ENCODE data around the gene SPTBN1. TPM values are rescaled to one million over a fixed set of nuclear protein-coding genes. Genes with fewer than 3 reads are reported as not detected.
A peak's percentile ranks its signal among the peaks of the same experiment; 100 is the strongest.

The SPTBN1 gene
- polyA plus RNA-seq, 4 donors = 27.1 to 195 (median 51.1) TPM

DNA sequence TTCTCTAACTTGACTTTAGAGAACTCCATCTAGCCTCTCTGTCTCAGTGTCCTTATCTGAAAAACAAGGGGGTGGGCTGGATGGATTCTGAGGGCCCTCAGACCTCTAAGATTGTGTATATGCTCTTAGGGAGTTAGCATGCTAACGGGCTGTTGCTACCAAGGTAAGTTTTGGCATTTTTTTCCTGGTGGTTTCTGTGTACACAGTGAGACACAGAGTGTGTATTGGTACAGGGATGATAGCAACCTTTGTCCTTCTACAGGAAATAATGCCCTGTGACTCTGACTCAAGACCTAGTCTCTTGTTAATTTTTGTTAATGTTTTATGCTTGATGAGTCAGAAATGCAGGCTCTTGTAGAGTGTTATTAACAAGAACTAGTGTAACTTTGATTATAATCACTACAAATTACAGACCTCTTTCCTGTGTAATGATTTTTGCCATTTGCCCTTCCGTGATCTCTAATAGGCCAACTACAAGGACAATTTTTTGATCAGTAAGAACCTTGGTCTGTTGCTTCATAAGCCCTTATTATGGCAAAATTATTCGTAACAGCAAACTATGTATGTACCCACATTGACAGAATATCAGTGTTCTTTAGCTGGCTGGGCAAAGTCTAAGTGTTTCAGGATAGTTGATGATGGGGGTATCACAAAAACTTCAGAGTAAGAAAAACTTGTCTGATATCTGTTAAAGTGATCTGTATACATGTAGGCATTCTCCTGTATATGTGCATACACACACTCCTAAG, 89.7 kb downstream of the SPTBN1 start:
- 14 to 57% (median 35%) methylated on average over 3 of the region's 3 CpGs for WGBS, 3 donors
- peak overlapping the region; percentile 63 to 94 (median 90) for H3K27ac ChIP-seq (ENCODE audit: low read depth in 1 of 3, low read length in 2 of 3)
- peak; percentile 93 to 95 for DNase-seq
- no peaks in the 10 kb centered on the region for H3K36me3 ChIP-seq (ENCODE audit: control insufficient read depth in 3 of 3, insufficient read depth in 2 of 3, low read depth in 1 of 3, low read length in 3 of 3)
- no peaks in the 10 kb centered on the region for H3K27me3 ChIP-seq (ENCODE audit: control insufficient read depth in 3 of 3, insufficient read depth in 3 of 3, low read length in 3 of 3)
- H3K9me3 ChIP-seq (ENCODE audit: control insufficient read depth in 2 of 2, insufficient read depth in 1 of 2, low read depth in 1 of 2, low read length in 1 of 2) = no peaks in the 10 kb centered on the region
- H3K4me1 ChIP-seq (ENCODE audit: control insufficient read depth in 3 of 3, insufficient read depth in 2 of 3, low read depth in 1 of 3, low read length in 2 of 3) = peaks cover 14 to 50% (median 16%) of the 10 kb centered on the region in 3 donors
- FAIRE-seq = no peak
- no peak overlapping the region for H3K4me3 ChIP-seq (ENCODE audit: low read depth in 1 of 3, low read length in 3 of 3)

DNA sequence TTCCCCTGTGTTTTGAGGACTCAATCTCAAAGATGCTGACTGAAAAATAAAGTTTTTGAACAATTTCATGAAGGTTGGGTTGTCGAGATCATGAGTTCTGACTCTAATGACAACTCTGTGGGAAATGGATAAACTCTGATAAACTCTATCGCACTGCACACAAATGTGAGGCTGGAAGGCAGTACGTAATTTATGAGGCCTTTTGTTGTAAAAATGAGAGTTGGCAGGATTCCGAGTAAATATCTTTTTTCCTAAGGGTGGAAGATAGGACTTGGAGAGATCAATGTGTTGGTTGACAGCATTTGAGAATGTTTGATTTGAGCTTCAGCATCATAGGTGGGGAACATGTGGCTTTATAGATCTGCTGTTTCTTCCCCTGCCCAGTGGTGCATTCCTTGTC, 90.4 kb downstream of the SPTBN1 start:
- WGBS, 3 donors = 19 to 45% (median 42%) methylated on average over 4 of the region's 4 CpGs
- Histone ChIP-seq H3K36me3 (ENCODE audit: control insufficient read depth in 3 of 3, insufficient read depth in 2 of 3, low read depth in 1 of 3, low read length in 3 of 3) (no peaks in the 10 kb centered on the region), H3K9me3 (ENCODE audit: control insufficient read depth in 2 of 2, insufficient read depth in 1 of 2, low read depth in 1 of 2, low read length in 1 of 2) (no peaks in the 10 kb centered on the region), H3K27ac (ENCODE audit: low read depth in 1 of 3, low read length in 2 of 3) (peak overlapping the region; percentile 55 to 78 (median 64)), H3K4me1 (ENCODE audit: control insufficient read depth in 3 of 3, insufficient read depth in 2 of 3, low read depth in 1 of 3, low read length in 2 of 3) (peaks cover 18 to 55% (median 18%) of the 10 kb centered on the region in 3 donors), H3K27me3 (ENCODE audit: control insufficient read depth in 3 of 3, insufficient read depth in 3 of 3, low read length in 3 of 3) (no peaks in the 10 kb centered on the region), H3K4me3 (ENCODE audit: low read depth in 1 of 3, low read length in 3 of 3) (no peak overlapping the region)
- no peak for FAIRE-seq
- peak in 1 of 2 donors; percentile 87 for DNase-seq

DNA sequence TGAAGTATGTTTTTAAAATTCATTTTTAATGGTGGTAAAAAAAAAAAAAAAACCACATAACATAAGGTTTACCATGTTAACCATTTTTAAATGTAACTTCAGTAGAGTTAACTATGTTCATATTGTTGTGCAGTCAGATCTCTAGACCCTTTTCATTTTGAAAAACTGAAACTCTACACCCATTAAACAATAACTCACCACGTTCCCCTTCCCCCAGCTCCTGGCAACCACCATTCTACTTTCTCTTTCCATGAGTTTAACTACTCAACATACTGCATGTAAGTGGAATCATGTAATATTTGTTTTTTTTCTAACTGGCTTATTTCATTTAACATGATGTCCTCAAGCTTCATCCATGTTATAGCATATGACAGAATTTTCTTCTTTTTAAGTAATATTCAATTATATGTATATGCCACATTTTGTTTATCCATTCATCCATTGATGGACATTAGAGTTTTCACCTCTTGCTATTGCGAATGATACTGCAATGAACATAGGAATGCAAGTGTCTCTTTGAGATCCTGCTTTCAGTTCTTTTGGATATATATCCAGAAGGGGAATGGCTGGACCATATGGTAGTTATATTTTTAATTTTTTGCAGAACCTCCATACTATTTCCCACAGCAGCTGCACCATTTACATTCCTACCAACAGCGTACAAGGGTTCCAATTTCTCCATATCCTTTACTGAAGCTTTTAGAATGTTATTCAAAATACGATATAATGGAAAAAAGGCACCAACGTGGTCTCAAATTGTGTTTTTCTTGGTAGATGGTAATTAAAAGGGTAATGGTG, 91.0 kb downstream of the SPTBN1 start:
- Histone ChIP-seq H3K4me3 (ENCODE audit: low read depth in 1 of 3, low read length in 3 of 3) (no peak overlapping the region), H3K27me3 (ENCODE audit: control insufficient read depth in 3 of 3, insufficient read depth in 3 of 3, low read length in 3 of 3) (no peaks in the 10 kb centered on the region), H3K4me1 (ENCODE audit: control insufficient read depth in 3 of 3, insufficient read depth in 2 of 3, low read depth in 1 of 3, low read length in 2 of 3) (peaks cover 18 to 62% (median 18%) of the 10 kb centered on the region in 3 donors), H3K9me3 (ENCODE audit: control insufficient read depth in 2 of 2, insufficient read depth in 1 of 2, low read depth in 1 of 2, low read length in 1 of 2) (no peaks in the 10 kb centered on the region), H3K36me3 (ENCODE audit: control insufficient read depth in 3 of 3, insufficient read depth in 2 of 3, low read depth in 1 of 3, low read length in 3 of 3) (no peaks in the 10 kb centered on the region), H3K27ac (ENCODE audit: low read depth in 1 of 3, low read length in 2 of 3) (peak overlapping the region in 1 of 3 donors; percentile 78)
- DNase-seq = peak in 1 of 2 donors; percentile 56
- 66 to 79% (median 74%) methylated on average over 5 of the region's 5 CpGs for WGBS, 3 donors
- no peak for FAIRE-seq

DNA sequence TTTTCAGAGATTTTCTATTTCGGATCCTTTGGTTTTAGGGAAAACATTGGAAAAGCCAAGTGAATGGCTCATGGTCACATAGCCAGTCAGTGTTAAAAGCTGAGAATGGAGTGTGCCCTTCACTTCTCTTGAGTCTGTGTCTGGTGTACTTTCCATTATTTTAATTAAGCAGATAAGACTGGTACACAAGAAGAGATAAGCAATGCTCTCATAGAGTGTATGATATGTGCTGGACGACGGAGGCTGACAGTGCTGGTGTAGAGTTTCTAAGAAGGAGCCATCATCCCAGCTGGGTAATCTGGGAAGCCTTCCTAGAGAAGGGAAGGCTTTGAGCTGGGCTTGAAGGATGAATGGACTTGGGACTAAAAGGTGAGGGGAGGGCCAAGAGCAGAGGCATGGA, 93.3 kb downstream of the SPTBN1 start:
- no peaks in the 10 kb centered on the region for H3K9me3 ChIP-seq (ENCODE audit: control insufficient read depth in 2 of 2, insufficient read depth in 1 of 2, low read depth in 1 of 2, low read length in 1 of 2)
- 41 to 75% (median 70%) methylated on average over 3 of the region's 3 CpGs for WGBS, 3 donors
- no peaks in the 10 kb centered on the region for H3K27me3 ChIP-seq (ENCODE audit: control insufficient read depth in 3 of 3, insufficient read depth in 3 of 3, low read length in 3 of 3)
- H3K4me1 ChIP-seq (ENCODE audit: control insufficient read depth in 3 of 3, insufficient read depth in 2 of 3, low read depth in 1 of 3, low read length in 2 of 3) = peaks cover 18 to 58% (median 18%) of the 10 kb centered on the region in 3 donors
- FAIRE-seq = no peak
- no peaks in the 10 kb centered on the region for H3K36me3 ChIP-seq (ENCODE audit: control insufficient read depth in 3 of 3, insufficient read depth in 2 of 3, low read depth in 1 of 3, low read length in 3 of 3)
- H3K4me3 ChIP-seq (ENCODE audit: low read depth in 1 of 3, low read length in 3 of 3) = no peak overlapping the region
- H3K27ac ChIP-seq (ENCODE audit: low read depth in 1 of 3, low read length in 2 of 3) = peak overlapping the region; percentile 6 to 66 (median 58)
- no peak for DNase-seq

DNA sequence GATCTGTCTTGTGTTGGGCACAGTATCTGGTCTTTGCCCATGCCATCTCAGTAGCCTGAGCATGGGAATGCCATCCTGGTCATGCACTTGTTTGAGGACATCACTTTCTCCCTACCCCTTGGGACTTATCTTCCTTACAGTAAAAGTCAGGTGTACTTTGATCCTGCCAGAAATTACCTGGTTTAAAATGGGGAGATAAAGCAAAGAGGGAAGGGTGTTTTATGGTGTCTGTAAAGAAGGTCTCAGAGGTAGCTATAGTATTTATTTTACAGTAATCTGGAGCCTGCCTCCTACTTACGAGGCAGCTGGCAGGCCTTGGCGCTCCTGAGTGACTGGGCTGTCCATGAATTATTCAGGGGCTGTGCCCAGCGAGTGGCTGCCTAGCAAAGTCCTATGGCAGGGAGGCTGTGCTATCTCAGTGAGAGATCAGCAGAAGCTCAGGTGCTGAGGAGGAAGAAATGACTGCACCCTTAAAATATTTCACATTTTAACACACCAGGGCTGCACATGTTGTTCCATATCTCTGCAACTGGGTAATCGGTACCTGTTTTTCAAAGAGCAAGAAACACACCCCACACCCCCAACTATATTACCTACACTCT, 93.9 kb downstream of the SPTBN1 start:
- peak overlapping the region; percentile 7 to 66 (median 58) for H3K27ac ChIP-seq (ENCODE audit: low read depth in 1 of 3, low read length in 2 of 3)
- H3K4me1 ChIP-seq (ENCODE audit: control insufficient read depth in 3 of 3, insufficient read depth in 2 of 3, low read depth in 1 of 3, low read length in 2 of 3) = peaks cover 18 to 63% (median 21%) of the 10 kb centered on the region in 3 donors
- peak; percentile 91 for DNase-seq
- no peaks in the 10 kb centered on the region for H3K9me3 ChIP-seq (ENCODE audit: control insufficient read depth in 2 of 2, insufficient read depth in 1 of 2, low read depth in 1 of 2, low read length in 1 of 2)
- no peaks in the 10 kb centered on the region for H3K27me3 ChIP-seq (ENCODE audit: control insufficient read depth in 3 of 3, insufficient read depth in 3 of 3, low read length in 3 of 3)
- H3K36me3 ChIP-seq (ENCODE audit: control insufficient read depth in 3 of 3, insufficient read depth in 2 of 3, low read depth in 1 of 3, low read length in 3 of 3) = no peaks in the 10 kb centered on the region
- H3K4me3 ChIP-seq (ENCODE audit: low read depth in 1 of 3, low read length in 3 of 3) = no peak overlapping the region
- FAIRE-seq = no peak
- WGBS, 3 donors = 6 to 61% (median 39%) methylated on average over 4 of the region's 4 CpGs

DNA sequence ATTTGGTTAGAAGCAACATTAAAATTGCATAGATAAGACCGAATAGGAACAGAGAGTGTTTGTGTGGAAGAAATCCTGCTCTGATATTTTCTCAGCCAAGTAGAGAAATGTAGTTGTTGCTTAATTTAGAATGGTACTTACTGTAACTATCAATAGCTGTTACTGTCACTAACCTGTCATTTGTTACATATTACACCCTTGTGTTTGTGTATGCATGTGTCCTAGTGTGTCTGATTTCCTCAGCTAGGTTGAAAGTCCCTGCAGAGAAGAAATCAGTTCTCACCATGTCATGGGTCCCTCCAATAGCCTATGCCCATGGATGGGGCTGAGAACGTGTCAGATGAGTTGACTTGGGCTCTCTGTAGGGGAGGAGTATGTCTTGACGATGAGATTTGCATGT, 94.4 kb downstream of the SPTBN1 start:
- peaks cover 17 to 65% (median 21%) of the 10 kb centered on the region in 3 donors for H3K4me1 ChIP-seq (ENCODE audit: control insufficient read depth in 3 of 3, insufficient read depth in 2 of 3, low read depth in 1 of 3, low read length in 2 of 3)
- WGBS, 3 donors = 20 to 52% (median 34%) methylated on average over 3 of the region's 3 CpGs
- H3K27me3 ChIP-seq (ENCODE audit: control insufficient read depth in 3 of 3, insufficient read depth in 3 of 3, low read length in 3 of 3) = no peaks in the 10 kb centered on the region
- DNase-seq = peak in 1 of 2 donors; percentile 46
- H3K36me3 ChIP-seq (ENCODE audit: control insufficient read depth in 3 of 3, insufficient read depth in 2 of 3, low read depth in 1 of 3, low read length in 3 of 3) = no peaks in the 10 kb centered on the region
- peak overlapping the region; percentile 58 to 66 (median 62) for H3K27ac ChIP-seq (ENCODE audit: low read depth in 1 of 3, low read length in 2 of 3)
- no peaks in the 10 kb centered on the region for H3K9me3 ChIP-seq (ENCODE audit: control insufficient read depth in 2 of 2, insufficient read depth in 1 of 2, low read depth in 1 of 2, low read length in 1 of 2)
- no peak overlapping the region for H3K4me3 ChIP-seq (ENCODE audit: low read depth in 1 of 3, low read length in 3 of 3)
- no peak for FAIRE-seq

DNA sequence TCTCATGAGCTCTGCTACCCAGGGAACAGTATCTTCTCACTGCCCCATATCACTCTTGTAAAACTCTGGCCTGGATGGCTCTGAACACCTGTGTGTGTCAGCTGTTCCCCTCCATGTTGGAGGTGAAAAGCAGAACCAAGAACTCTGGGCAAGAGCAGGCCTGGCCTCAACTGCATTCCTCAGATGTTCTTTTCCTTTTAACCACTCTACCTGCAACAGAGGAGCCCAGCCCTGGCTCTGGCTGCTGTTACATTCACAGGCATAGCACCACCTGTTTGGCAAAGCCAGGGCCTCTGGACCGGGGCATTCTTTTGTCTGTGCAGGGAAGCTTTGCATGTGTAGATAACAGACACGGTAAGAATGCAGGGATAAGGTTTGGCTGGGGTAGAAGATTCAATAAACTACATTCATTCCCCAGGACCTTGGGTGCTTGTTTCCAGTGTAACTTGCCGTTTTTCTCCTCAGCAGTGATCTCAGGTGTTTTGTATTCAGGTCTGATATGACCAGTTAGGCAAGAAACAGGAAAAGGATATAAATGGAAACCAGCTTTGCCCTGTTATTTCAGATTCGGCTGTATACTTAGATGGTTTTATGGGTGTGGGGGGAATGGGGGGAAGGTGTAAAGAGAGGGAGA, 95.1 kb downstream of the SPTBN1 start:
- FAIRE-seq (no peak), DNase-seq (no peak)
- H3K4me3 ChIP-seq (ENCODE audit: low read depth in 1 of 3, low read length in 3 of 3) = no peak overlapping the region
- no peaks in the 10 kb centered on the region for H3K27me3 ChIP-seq (ENCODE audit: control insufficient read depth in 3 of 3, insufficient read depth in 3 of 3, low read length in 3 of 3)
- peak overlapping the region; percentile 58 to 66 (median 62) for H3K27ac ChIP-seq (ENCODE audit: low read depth in 1 of 3, low read length in 2 of 3)
- 17 to 42% (median 31%) methylated on average over 4 of the region's 4 CpGs for WGBS, 3 donors
- H3K9me3 ChIP-seq (ENCODE audit: control insufficient read depth in 2 of 2, insufficient read depth in 1 of 2, low read depth in 1 of 2, low read length in 1 of 2) = no peaks in the 10 kb centered on the region
- H3K4me1 ChIP-seq (ENCODE audit: control insufficient read depth in 3 of 3, insufficient read depth in 2 of 3, low read depth in 1 of 3, low read length in 2 of 3) = peaks cover 21 to 66% (median 26%) of the 10 kb centered on the region in 3 donors
- no peaks in the 10 kb centered on the region for H3K36me3 ChIP-seq (ENCODE audit: control insufficient read depth in 3 of 3, insufficient read depth in 2 of 3, low read depth in 1 of 3, low read length in 3 of 3)

DNA sequence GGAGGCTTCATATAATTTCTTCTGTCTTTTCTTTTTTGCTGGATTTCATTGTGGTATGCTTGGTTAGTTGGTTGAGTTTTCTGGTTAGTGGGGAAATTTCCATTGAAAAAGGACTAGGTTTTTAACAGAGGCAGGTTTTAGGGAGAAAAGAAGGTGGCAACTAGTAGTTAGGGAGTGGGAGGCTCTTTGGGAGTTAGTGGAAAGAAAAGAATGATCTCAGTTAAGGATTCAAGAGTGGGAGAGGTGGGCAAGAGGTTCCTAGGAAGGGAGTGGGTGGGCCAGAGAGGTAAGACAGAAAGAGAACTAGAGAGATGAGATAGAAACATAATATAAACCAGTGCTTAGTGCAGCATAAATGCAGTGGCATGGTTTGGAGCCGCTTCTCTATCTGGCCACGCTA, 96.9 kb downstream of the SPTBN1 start:
- Histone ChIP-seq H3K36me3 (ENCODE audit: control insufficient read depth in 3 of 3, insufficient read depth in 2 of 3, low read depth in 1 of 3, low read length in 3 of 3) (no peaks in the 10 kb centered on the region), H3K9me3 (ENCODE audit: control insufficient read depth in 2 of 2, insufficient read depth in 1 of 2, low read depth in 1 of 2, low read length in 1 of 2) (no peaks in the 10 kb centered on the region), H3K27ac (ENCODE audit: low read depth in 1 of 3, low read length in 2 of 3) (no peak overlapping the region), H3K27me3 (ENCODE audit: control insufficient read depth in 3 of 3, insufficient read depth in 3 of 3, low read length in 3 of 3) (no peaks in the 10 kb centered on the region), H3K4me3 (ENCODE audit: low read depth in 1 of 3, low read length in 3 of 3) (no peak overlapping the region), H3K4me1 (ENCODE audit: control insufficient read depth in 3 of 3, insufficient read depth in 2 of 3, low read depth in 1 of 3, low read length in 2 of 3) (peaks cover 16 to 65% (median 28%) of the 10 kb centered on the region in 3 donors)
- FAIRE-seq (no peak), DNase-seq (no peak)
- WGBS, 3 donors = 87 to 90% (median 87%) methylated on average over 2 of the region's 2 CpGs

All from small intestine (tissue), 7 donors.